LNCaP clone FGC (cell line): ENCODE data around the gene PRSS38.

Experiments
- DNase-seq: peaks from one replicate; pipeline ENCODE4 v3.0.0-alpha.2; 2011; ENCODE audit warnings: low read depth
- H3K4me3 ChIP-seq: 2 replicates; pipeline ENCODE4 v1.5.1; 2011; ENCODE audit warnings: mild to moderate bottlenecking, low read depth, low read length, control low read depth
- TF ChIP-seq, protein P1 (sequence below): IDR thresholded peaks from 2 replicates; pipeline ENCODE4 v1.5.1; 2012; ENCODE audit warnings: mild to moderate bottlenecking; ENCODE audit not compliant: control insufficient read depth, insufficient read depth; ENCODE audit errors: extremely low read depth

The PRSS38 gene

DNA sequence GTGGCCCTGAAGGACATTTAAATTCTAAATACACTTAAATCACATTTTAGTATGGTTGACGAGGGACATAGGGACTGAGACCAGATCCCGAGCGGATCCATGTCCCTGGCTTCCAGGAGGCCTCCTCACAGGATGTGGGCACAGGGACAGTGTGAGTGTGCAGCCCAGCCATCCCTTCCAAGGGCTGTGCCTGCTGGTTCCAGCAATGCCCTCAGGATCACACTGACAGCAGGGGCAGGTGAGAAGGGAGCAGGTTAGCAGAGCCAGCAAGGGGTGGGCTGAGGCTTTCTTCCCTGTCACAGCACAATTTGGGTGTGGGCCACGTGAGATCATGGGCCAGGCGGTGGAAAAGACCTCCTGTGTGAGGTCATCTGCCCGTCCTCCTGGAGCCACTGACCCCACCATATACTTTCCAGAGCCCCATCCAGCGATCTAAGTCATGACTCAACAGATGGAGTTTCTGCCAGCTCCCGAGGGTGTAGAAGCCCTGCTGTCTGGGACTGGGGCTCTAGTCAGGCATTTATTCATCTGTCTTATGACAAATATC is 37.0 kb upstream of the PRSS38 start:
- TF ChIP-seq, protein P1, sequence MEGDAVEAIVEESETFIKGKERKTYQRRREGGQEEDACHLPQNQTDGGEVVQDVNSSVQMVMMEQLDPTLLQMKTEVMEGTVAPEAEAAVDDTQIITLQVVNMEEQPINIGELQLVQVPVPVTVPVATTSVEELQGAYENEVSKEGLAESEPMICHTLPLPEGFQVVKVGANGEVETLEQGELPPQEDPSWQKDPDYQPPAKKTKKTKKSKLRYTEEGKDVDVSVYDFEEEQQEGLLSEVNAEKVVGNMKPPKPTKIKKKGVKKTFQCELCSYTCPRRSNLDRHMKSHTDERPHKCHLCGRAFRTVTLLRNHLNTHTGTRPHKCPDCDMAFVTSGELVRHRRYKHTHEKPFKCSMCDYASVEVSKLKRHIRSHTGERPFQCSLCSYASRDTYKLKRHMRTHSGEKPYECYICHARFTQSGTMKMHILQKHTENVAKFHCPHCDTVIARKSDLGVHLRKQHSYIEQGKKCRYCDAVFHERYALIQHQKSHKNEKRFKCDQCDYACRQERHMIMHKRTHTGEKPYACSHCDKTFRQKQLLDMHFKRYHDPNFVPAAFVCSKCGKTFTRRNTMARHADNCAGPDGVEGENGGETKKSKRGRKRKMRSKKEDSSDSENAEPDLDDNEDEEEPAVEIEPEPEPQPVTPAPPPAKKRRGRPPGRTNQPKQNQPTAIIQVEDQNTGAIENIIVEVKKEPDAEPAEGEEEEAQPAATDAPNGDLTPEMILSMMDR, result no peak

DNA sequence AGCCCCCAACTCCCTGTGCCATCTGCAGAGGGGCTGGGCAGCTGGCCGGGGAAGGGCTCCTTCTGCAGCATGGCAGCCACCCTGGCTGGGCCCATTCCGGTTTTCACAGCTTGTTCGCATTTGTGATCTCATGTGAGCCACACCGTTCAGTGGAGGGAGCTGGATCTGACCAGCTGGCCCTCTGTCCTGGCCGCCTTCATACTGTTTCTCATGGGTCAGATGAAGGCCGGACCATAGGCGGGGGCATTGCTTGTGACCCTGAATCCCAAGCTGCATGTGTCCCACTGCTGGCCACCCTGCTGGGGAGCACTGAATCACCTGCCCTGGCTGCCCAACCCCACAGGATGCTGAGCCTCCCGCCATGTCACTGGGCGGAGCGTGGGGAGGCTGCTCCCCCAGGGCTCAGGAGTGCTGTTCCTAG is 36.4 kb upstream of the PRSS38 start:
- TF ChIP-seq, protein P1, result no peak

More for the DNA sequence above, 37.0 kb upstream of the PRSS38 start:
- no peak overlapping the region for H3K4me3 ChIP-seq
- no peak for DNase-seq

DNA sequence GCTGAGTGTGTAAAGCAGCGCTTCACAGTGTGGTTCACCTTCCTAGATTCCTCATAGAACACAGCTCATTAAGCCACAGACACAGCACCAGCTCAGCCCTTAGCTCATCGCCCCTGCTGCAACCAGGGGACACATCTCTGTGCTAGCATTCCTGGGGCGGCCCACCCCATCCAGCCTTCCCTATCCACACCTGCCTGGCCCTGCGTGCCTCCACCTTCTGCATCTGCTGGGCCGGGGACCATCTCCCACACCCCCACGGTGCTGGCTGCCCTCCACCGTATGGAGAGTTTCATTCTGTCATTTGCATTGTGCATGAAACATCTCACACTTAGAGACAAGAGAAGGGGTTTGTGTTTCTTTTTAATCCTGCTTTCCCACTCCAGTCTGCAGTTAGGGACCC is 35.8 kb upstream of the PRSS38 start:
- no peak overlapping the region for H3K4me3 ChIP-seq
- no peak for DNase-seq
- TF ChIP-seq, protein P1, result no peak

More for the DNA sequence above, 36.4 kb upstream of the PRSS38 start:
- H3K4me3 ChIP-seq, result no peak overlapping the region
- DNase-seq, result no peak

DNA sequence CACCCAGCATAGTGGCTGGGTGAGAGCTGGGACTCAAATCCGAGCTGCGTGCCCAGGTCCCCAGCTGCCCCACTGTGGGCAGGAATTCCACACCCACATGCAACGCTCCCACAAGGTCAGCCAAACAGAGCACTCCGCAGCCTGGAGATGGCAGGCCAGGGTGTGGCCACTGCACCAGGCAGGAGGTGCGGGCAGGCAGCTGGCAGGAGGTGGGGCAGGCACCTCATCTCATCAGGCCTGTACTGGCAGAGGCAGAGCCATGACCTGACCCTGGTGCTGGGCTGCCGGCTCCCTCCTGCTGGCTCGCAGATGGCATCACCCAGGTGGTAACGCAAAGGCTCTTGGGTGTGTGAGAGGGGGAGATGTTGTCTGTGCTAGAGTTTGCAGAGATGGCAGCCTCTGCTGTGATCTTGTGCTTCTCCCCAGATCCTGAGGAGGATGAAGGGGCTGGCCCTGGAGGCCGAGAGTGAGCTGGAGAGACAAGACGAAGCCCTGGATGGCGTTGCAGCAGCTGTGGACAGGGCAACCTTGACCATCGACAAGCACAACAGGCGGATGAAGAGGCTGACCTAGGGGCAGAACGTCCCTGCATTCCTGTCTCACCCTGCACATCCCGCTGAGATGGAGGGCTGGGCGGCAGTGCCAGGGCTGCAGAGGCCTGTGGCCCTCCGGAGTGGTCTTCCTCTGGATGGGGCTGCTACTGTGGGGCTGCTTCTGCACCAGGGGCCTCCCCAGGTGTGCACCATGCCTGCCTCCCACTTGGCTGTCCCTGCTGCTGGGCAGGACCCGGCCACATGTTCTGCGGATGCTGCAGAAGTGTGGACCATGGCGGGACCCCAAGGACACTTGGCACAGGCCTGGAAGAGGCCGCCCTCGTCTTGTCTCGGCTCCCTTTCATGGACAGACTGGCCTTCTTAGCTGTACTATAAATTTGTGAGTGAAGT is 35.1 kb upstream of the PRSS38 start:
- TF ChIP-seq, protein P1, result no peak
- H3K4me3 ChIP-seq, result no peak overlapping the region
- no peak for DNase-seq

DNA sequence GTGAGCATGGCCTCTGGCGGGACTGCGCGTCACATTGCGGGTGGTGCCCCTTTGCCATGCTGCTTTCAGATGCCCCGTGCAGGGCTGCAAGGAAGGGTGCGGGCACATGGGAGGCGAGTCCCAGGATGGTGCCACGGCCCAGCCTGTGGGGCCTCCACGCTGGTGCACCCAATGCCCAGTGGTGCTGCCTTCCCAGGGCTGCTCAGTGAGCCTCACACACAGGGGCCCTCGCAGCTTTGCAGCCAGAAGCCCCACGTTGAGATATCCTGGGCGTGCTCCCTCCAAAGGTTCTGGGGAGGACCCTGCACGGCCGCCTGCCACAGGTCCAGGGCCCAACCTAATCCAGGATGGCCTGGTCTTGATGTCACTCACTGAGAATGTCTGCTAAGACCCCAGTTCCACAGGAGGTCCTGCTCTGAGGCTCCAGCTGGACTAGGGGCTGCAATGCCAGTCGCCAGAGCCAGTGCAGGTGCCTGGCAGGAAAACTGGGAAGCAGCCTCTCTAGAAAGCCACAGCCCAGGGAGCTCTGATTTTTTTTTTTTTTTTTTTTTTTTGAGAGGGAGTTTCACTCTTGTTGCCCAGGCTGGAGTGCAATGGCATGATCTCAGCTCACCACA is 34.1 kb upstream of the PRSS38 start:
- TF ChIP-seq, protein P1, result no peak
- DNase-seq, result no peak
- no peak overlapping the region for H3K4me3 ChIP-seq

DNA sequence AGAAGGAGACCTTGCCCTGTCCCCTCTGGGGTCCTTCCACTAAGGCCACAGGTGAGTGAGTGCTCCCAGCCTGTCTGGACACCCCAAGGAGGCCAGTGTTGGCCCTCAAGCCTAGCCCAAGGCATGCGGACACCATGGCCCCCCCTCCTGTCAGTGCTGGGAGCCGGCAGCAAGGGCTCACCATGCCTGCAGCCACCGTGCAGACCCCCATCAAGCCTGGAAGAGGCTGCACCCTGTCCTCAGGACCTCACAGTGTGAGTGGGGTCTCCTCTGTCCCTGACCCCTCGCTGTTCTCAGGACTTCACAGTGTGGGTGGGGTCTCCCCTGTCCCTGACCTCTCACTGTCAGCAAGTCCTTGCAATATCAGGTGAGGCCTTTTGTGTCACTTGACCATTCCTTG is 33.2 kb upstream of the PRSS38 start:
- DNase-seq, result no peak
- no peak overlapping the region for H3K4me3 ChIP-seq
- TF ChIP-seq, protein P1, result no peak
